Liver (tissue), 3 donors: ENCODE data around the gene SMAD5.

ENCODE experiments used
- CTCF ChIP-seq: fragments of 150-350 bp; IDR thresholded peaks from 2 replicates; pipeline ENCODE4 v1.5.1; 2017; ENCODE audit warnings: improper control_type of control experiment, low read depth, low read length; ENCODE audit not compliant: missing input control
- JUND ChIP-seq, 2 donors: IDR thresholded peaks; 2 replicates each; pipeline ENCODE4 v1.6.1; 2016; ENCODE audit warnings: antibody characterized with exemption in 2 of 2
- RAD21 ChIP-seq, 2 donors: IDR thresholded peaks; 2 replicates each; pipeline ENCODE4 v1.6.1; 2016; ENCODE audit warnings: antibody characterized with exemption in 2 of 2, mild to moderate bottlenecking in 2 of 2
- REST ChIP-seq: IDR thresholded peaks from 2 replicates; pipeline ENCODE4 v1.6.1; 2016; ENCODE audit warnings: antibody characterized with exemption, mild to moderate bottlenecking
- RXRA ChIP-seq, 2 donors: IDR thresholded peaks; 2 replicates each; pipeline ENCODE4 v1.6.1; 2017 to 2018; ENCODE audit warnings: antibody characterized with exemption in 2 of 2, mild to moderate bottlenecking in 1 of 2
- donor health status: healthy.
- donor health status: healthy.

GRCh38 chr5:136130581-136130980, 2.1 kb upstream of the SMAD5 start:
- TF ChIP-seq CTCF, result no peak
- TF ChIP-seq RAD21 (IDR thresholded peaks at IDR 0.05), result no peak
- no peak for TF ChIP-seq JUND (IDR thresholded peaks at IDR 0.05)
- TF ChIP-seq REST, result no peak
- TF ChIP-seq RXRA (IDR thresholded peaks at IDR 0.05), result no peak
